Nephron (organoid): ENCODE measurements around the gene USP13.
"Not testable (repeated sequence)": the region's sequence is repeated elsewhere in the genome, so short reads cannot be mapped to it uniquely, and the experiment has no call there.

Experiments
- H3K27ac Mint-ChIP-seq, 3 experiments: 2 replicates each; pipeline ENCODE4 v1.8.0; 2020; ENCODE audit warnings: mixed read lengths in 3 of 3, mild to moderate bottlenecking in 2 of 3, moderate library complexity in 1 of 3
- H3K27me3 Mint-ChIP-seq: 2 replicates; pipeline ENCODE4 v1.8.0; 2021; ENCODE audit warnings: low read depth, mild to moderate bottlenecking, moderate library complexity, mixed read lengths
- H3K36me3 Mint-ChIP-seq: 2 replicates; pipeline ENCODE4 v1.8.0; 2020; ENCODE audit warnings: low read depth, mixed read lengths
- H3K4me1 Mint-ChIP-seq: 2 replicates; pipeline ENCODE4 v1.8.0; 2020; ENCODE audit warnings: mixed read lengths
- H3K4me3 Mint-ChIP-seq, 3 experiments: 2 replicates each; pipeline ENCODE4 v1.8.0; 2020; ENCODE audit warnings: mild to moderate bottlenecking in 3 of 3, mixed read lengths in 3 of 3, moderate library complexity in 2 of 3
- H3K9me3 Mint-ChIP-seq: 2 replicates; pipeline ENCODE4 v1.8.0; 2020; ENCODE audit warnings: mixed read lengths
- TF ChIP-seq, protein P1 (sequence below), 3 experiments: fragments of 200-600 bp; sonication (generic); IDR thresholded peaks; one replicate each; pipeline ENCODE4 v1.5.0; 2021; ENCODE audit warnings: antibody characterized with exemption in 3 of 3; ENCODE audit not compliant: unreplicated experiment in 3 of 3

USP13 gene

DNA sequence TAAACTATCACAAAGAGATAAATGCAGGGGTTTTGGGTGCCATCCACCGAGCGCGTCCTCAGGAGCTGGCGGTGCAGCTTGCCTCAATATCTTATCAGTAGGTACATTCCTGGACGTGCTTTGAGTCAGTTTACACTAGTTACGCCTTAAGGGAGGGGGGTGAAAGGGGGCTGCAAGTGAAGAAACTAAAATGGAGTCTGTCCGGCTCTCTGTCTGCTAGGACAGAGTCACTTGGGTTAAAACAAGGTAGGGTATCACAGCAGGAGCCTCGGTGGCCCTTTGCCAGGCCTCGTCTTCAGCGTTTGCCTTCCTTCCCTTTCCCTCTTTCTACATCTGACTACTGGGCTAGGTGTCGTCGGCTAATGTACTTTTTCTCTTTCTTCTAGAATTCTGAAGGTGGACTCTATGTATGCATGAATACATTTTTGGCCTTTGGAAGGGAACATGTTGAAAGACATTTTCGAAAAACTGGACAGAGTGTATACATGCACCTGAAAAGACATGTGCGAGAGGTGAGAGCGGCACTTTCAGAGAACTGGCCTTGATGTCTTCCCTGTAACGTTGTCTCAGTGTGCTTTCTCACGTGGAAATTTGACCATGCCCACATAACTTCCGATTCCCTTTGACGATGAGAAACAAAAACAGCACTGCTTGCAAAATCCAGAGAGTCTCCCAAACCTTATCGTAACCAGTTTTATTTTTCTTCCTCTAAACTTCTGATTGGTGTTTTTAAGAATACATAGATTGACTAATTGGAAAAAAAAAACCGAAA lies 28.8 kb downstream of the USP13 start:
- Mint-ChIP-seq H3K36me3 (peaks cover 19% of the 10 kb centered on the region), H3K4me3 (no peak overlapping the region), H3K27ac (peak overlapping the region in 1 of 3 experiments; percentile 37), H3K4me1 (peaks cover 16% of the 10 kb centered on the region), H3K27me3 (no peaks in the 10 kb centered on the region), H3K9me3 (no peaks in the 10 kb centered on the region)
- TF ChIP-seq, protein P1, sequence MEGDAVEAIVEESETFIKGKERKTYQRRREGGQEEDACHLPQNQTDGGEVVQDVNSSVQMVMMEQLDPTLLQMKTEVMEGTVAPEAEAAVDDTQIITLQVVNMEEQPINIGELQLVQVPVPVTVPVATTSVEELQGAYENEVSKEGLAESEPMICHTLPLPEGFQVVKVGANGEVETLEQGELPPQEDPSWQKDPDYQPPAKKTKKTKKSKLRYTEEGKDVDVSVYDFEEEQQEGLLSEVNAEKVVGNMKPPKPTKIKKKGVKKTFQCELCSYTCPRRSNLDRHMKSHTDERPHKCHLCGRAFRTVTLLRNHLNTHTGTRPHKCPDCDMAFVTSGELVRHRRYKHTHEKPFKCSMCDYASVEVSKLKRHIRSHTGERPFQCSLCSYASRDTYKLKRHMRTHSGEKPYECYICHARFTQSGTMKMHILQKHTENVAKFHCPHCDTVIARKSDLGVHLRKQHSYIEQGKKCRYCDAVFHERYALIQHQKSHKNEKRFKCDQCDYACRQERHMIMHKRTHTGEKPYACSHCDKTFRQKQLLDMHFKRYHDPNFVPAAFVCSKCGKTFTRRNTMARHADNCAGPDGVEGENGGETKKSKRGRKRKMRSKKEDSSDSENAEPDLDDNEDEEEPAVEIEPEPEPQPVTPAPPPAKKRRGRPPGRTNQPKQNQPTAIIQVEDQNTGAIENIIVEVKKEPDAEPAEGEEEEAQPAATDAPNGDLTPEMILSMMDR (IDR thresholded peaks at IDR 0.05; ENCODE audit: unreplicated experiment in 3 of 3): no peak

DNA sequence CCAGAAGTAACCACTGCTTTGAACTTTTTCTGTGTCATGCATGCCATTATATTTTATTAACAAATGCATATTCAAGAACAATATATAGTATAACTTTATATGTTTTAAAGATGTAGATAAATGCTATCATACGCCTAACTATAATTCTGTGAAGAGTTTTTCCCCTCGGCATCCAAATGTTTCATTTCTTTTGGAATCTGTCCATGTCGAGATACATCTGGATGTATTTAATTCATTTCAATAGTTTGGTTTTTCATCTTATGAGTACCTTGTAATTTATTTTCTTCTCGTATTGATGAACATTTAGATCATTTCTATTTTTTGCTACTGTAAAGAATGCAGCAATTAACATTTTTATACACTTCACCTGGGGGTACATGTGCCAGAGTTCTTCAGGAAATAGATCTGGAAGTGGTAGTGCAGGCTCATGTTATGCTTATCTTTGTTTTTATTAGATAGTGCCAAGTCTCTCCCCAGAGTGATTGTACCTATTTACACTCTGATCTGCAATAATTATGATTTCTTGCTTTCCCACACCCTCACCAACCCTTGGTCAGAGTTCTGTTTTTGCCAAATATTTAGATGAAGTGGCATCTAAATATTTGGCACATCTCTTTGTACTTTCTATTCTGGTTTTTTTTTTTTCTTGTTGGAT lies 29.7 kb downstream of the USP13 start:
- no peaks in the 10 kb centered on the region for H3K27me3 Mint-ChIP-seq
- TF ChIP-seq, protein P1 (IDR thresholded peaks at IDR 0.05; ENCODE audit: unreplicated experiment in 3 of 3): no peak
- peaks cover 19% of the 10 kb centered on the region for H3K36me3 Mint-ChIP-seq
- peak overlapping the region in 1 of 3 experiments; percentile 2 for H3K27ac Mint-ChIP-seq
- no peak overlapping the region for H3K4me3 Mint-ChIP-seq
- H3K4me1 Mint-ChIP-seq: peaks cover 16% of the 10 kb centered on the region
- no peaks in the 10 kb centered on the region for H3K9me3 Mint-ChIP-seq

DNA sequence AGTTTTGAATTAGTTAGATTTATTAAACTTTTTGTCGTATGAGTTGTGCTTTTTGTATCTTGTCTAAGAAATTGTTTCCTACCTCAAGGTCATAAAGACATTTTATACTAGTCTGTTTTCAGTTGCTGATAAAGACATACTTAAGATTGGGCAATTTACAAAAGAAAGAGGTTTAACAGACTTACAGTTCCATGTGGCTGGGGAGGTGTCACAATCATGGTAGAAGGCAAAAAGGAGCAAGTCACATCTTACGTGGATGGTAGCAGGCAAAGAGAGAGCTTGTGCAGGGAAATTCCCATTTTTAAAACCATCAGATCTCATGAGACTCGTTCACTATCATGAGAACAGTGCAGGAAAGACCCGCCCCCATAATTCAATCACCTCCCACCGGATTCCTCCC lies 30.4 kb downstream of the USP13 start:
- Mint-ChIP-seq H3K36me3 (peaks cover 19% of the 10 kb centered on the region), H3K27ac (peak overlapping the region in 1 of 3 experiments; percentile 2)
- H3K27me3 Mint-ChIP-seq: not testable (repeated sequence)

DNA sequence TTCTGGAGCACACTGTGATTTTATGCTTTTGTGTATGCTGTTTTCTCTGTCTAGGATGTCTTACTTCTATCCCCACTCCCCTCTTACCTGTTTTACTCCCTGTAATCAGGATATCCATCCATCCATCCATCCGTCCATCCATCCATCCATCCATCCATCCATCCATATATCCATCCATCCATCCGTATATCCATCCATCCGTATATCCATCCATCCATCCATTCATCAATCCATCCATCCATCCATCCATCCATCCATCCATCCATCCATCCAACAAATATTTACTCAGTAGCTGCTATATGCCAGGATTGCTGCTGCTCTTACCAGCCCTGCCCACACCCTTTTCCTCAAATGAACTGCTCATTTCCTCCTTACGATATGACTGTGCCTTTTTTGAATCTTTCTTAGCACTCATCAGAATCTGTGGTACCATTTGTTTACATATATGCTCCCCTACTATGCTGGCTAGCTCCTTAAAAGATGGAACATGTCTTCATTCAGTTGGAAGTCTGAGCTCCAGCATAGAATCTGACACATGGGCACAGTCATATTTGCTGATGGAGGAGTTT lies 35.2 kb downstream of the USP13 start:
- Mint-ChIP-seq H3K27ac (no peak overlapping the region), H3K36me3 (peaks cover 24% of the 10 kb centered on the region), H3K27me3 (no peaks in the 10 kb centered on the region), H3K4me1 (peaks cover 3% of the 10 kb centered on the region), H3K9me3 (no peaks in the 10 kb centered on the region), H3K4me3 (no peak overlapping the region)
- TF ChIP-seq, protein P1 (IDR thresholded peaks at IDR 0.05; ENCODE audit: unreplicated experiment in 3 of 3): no peak

More for the DNA sequence above, 30.4 kb downstream of the USP13 start:
- H3K4me3 Mint-ChIP-seq, H3K9me3 Mint-ChIP-seq: not testable (repeated sequence)
- H3K4me1 Mint-ChIP-seq: peaks cover 16% of the 10 kb centered on the region

DNA sequence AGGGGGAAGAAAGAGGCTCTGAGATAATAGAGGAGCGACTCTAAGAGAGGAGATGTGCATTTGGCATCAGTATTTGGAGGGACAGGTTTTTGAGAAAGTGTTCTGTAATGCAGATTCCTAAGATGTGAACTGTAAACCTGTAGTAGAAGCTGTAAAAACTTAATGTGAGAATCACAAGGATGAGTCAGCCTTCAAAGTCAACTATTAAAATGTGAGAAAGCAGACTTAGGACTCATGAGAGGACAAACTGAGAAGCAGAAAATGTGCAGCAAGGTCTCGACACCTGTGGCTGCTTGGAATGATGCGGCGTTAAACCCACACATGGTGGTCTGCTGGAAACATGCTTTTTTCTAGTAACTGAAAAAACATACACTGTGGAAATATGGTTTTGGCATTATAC lies 36.0 kb downstream of the USP13 start:
- no peaks in the 10 kb centered on the region for H3K27me3 Mint-ChIP-seq
- no peak overlapping the region for H3K27ac Mint-ChIP-seq
- H3K36me3 Mint-ChIP-seq: peaks cover 19% of the 10 kb centered on the region
- TF ChIP-seq, protein P1 (IDR thresholded peaks at IDR 0.05; ENCODE audit: unreplicated experiment in 3 of 3): no peak
- no peaks in the 10 kb centered on the region for H3K4me1 Mint-ChIP-seq
- no peak overlapping the region for H3K4me3 Mint-ChIP-seq
- no peaks in the 10 kb centered on the region for H3K9me3 Mint-ChIP-seq

DNA sequence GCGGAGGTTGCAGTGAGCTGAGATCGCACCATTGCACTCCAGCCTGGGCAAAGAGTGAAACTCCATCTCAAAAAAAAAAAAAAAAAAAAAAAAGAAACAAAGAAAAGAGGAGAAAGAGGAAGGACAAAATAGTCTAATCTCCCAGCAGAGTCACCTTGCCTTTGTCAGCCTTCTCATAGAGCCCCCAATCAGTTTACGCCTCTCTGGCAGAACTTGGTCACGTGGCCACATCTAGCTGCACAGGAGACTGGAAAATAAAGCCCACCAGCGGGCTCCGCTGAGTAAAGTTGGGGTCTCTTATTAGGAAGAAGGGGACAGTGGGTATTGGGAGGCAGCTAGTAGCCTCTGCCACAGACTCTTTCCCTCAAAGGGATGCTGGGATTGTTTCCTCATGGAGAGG lies 41.9 kb downstream of the USP13 start:
- peaks cover 11% of the 10 kb centered on the region for H3K36me3 Mint-ChIP-seq
- H3K27me3 Mint-ChIP-seq: no peaks in the 10 kb centered on the region
- H3K4me1 Mint-ChIP-seq: no peaks in the 10 kb centered on the region
- no peak overlapping the region for H3K4me3 Mint-ChIP-seq
- no peaks in the 10 kb centered on the region for H3K9me3 Mint-ChIP-seq
- no peak overlapping the region for H3K27ac Mint-ChIP-seq
- TF ChIP-seq, protein P1 (IDR thresholded peaks at IDR 0.05; ENCODE audit: unreplicated experiment in 3 of 3): no peak
